Endodermal cell (in vitro differentiated cells): ENCODE measurements around the gene TRAK1. TPM values are rescaled to one million over a fixed set of nuclear protein-coding genes. Genes with fewer than 3 reads are reported as not detected.
A peak's percentile ranks its signal among the peaks of the same experiment; 100 is the strongest.

Experiments
- DNase-seq: peaks from one replicate; pipeline ENCODE4 v3.0.0-alpha.2; 2017
- H3K27ac ChIP-seq: 2 replicates; pipeline ENCODE4 v1.5.1; 2013; ENCODE audit warnings: mild to moderate bottlenecking, low read depth, low read length, moderate library complexity
- H3K27me3 ChIP-seq: 2 replicates; pipeline ENCODE4 v1.6.1; 2013; ENCODE audit warnings: mild to moderate bottlenecking, low read length, moderate library complexity; ENCODE audit not compliant: insufficient read depth, control insufficient read depth, poor library complexity, severe bottlenecking
- H3K36me3 ChIP-seq: 2 replicates; pipeline ENCODE4 v1.7.0; 2013; ENCODE audit warnings: mild to moderate bottlenecking, low read length, moderate library complexity; ENCODE audit not compliant: control insufficient read depth, insufficient read depth
- H3K4me1 ChIP-seq: one replicate; pipeline ENCODE4 v1.7.0; 2013; ENCODE audit warnings: low read length; ENCODE audit not compliant: control insufficient read depth, insufficient read depth
- H3K4me3 ChIP-seq: 2 replicates; pipeline ENCODE4 v1.5.1; 2013; ENCODE audit warnings: mild to moderate bottlenecking, low read length, moderate library complexity
- H3K9ac ChIP-seq: 2 replicates; pipeline ENCODE4 v1.6.1; 2013; ENCODE audit warnings: mild to moderate bottlenecking, low read length, moderate library complexity; ENCODE audit not compliant: poor library complexity, severe bottlenecking; ENCODE audit errors: extremely low read depth
- H3K9me3 ChIP-seq: 2 replicates; pipeline ENCODE4 v1.6.1; 2013; ENCODE audit warnings: mild to moderate bottlenecking, low read length, moderate library complexity; ENCODE audit not compliant: control insufficient read depth
- H3K27ac Mint-ChIP-seq: 2 replicates; pipeline ENCODE4 v1.8.0; 2020; ENCODE audit warnings: mixed read lengths
- H3K27me3 Mint-ChIP-seq: 2 replicates; pipeline ENCODE4 v1.8.0; 2021; ENCODE audit warnings: mild to moderate bottlenecking, mixed read lengths; ENCODE audit not compliant: insufficient read depth
- H3K36me3 Mint-ChIP-seq: 2 replicates; pipeline ENCODE4 v1.8.0; 2020; ENCODE audit warnings: low read depth, mixed read lengths
- H3K4me1 Mint-ChIP-seq: 2 replicates; pipeline ENCODE4 v1.8.0; 2020; ENCODE audit warnings: mixed read lengths
- H3K4me3 Mint-ChIP-seq: 2 replicates; pipeline ENCODE4 v1.8.0; 2020; ENCODE audit warnings: mild to moderate bottlenecking, moderate library complexity, mixed read lengths
- H3K9me3 Mint-ChIP-seq: 2 replicates; pipeline ENCODE4 v1.8.0; 2020; ENCODE audit warnings: mild to moderate bottlenecking, mixed read lengths
- WGBS, 2 experiments: methylation state at CpG; one replicate each; pipeline versions ENCODE4 v1.1.5 to v1.1.7; 2013; ENCODE audit warnings: missing lambda C conversion rate in 2 of 2, mixed read lengths in 1 of 2; ENCODE audit not compliant: insufficient coverage in 1 of 2, insufficient read length in 1 of 2; 5-methylcytosine and 5-hydroxymethylcytosine counted together
- total RNA-seq, 2 donors: library from RNA; stranded (reverse); fragmentation: NEBNext Ultra II Directional in 1 of 2; extraction: Animal tissue kit (Norgen Biotek cat#: 25700) in 1 of 2; gene quantifications; 2 replicates in 1 of 2; 3 replicates in 1 of 2; pipeline ENCODE4 v1.2.1, GENCODE V29; 2021
- TF ChIP-seq, protein P1 (sequence below): fragments of 200-600 bp; sonication (generic); conservative IDR thresholded peaks from 2 replicates; pipeline ENCODE4 v1.5.0; 2021; ENCODE audit warnings: antibody characterized with exemption, mild to moderate bottlenecking

The TRAK1 gene
- total RNA-seq, 2 donors from 2014 or later = 29.8 to 31.0 TPM

DNA sequence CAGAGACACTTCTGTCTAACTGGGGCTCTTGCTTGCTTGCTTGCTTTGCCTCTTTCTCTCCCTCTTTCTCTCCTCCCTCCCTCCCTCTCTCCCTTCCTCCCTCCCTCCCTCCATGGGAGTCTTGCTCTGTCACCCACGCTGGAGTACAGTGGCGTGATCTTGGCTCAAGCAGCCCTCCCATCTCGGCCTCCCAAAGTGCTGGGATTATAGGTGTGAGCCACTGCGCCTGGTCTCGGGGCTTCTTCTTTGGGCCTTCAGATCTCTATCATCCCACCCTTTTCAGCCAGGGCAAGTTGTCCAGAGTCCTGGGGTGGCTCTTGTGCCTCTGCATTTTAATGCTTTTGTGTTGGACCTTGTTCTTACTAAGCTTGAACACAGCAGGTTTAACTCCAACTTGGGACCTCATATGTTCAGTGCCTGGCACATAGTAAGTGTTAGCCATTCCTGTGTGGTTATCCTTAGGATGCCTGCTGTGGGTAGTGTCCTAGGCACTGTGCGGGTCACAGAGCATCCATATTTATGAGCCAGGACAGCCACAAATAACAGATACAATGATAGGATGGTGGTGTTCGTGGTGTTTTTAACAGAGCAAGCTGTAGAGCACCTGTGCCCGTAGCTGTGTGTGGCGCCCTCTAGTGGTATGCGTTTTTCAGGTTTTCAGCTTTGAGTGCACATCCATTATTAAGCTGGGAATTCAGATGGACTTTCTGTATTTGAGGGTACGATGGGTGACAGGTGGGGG lies 99.7 kb downstream of the TRAK1 start:
- H3K4me3 ChIP-seq = no peak overlapping the region
- H3K4me1 ChIP-seq = no peaks in the 10 kb centered on the region
- H3K27me3 ChIP-seq = no peaks in the 10 kb centered on the region
- TF ChIP-seq, protein P1, sequence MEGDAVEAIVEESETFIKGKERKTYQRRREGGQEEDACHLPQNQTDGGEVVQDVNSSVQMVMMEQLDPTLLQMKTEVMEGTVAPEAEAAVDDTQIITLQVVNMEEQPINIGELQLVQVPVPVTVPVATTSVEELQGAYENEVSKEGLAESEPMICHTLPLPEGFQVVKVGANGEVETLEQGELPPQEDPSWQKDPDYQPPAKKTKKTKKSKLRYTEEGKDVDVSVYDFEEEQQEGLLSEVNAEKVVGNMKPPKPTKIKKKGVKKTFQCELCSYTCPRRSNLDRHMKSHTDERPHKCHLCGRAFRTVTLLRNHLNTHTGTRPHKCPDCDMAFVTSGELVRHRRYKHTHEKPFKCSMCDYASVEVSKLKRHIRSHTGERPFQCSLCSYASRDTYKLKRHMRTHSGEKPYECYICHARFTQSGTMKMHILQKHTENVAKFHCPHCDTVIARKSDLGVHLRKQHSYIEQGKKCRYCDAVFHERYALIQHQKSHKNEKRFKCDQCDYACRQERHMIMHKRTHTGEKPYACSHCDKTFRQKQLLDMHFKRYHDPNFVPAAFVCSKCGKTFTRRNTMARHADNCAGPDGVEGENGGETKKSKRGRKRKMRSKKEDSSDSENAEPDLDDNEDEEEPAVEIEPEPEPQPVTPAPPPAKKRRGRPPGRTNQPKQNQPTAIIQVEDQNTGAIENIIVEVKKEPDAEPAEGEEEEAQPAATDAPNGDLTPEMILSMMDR = peak; percentile 93
- DNase-seq = peak; percentile 93
- no peak overlapping the region for H3K27ac ChIP-seq
- H3K9me3 ChIP-seq = no peaks in the 10 kb centered on the region
- H3K36me3 Mint-ChIP-seq = peaks cover 44% of the 10 kb centered on the region
- H3K9ac ChIP-seq = no peak overlapping the region
- H3K4me1 Mint-ChIP-seq = peaks cover 16% of the 10 kb centered on the region
- peaks cover 42% of the 10 kb centered on the region for H3K36me3 ChIP-seq
- WGBS, 2 experiments = 55 to 89% methylated on average over 5 to 11 of the region's 11 CpGs
- H3K27ac Mint-ChIP-seq = no peak overlapping the region
- no peak overlapping the region for H3K4me3 Mint-ChIP-seq
- no peaks in the 10 kb centered on the region for H3K27me3 Mint-ChIP-seq
- no peaks in the 10 kb centered on the region for H3K9me3 Mint-ChIP-seq

DNA sequence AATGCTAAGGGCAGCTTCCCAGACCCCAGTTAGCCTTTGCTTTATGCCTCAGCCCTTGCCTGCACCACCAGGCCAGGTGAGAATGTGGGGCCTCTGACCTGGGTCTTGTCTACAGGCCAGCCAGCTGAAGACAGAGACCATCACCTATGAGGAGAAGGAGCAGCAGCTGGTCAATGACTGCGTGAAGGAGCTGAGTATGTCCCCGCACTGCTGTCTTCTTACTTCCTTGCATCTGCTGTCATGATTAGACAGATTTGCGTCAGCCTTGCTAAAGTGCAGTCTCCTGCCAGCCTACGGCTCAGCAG lies 100.2 kb downstream of the TRAK1 start:
- H3K9me3 ChIP-seq = no peaks in the 10 kb centered on the region
- no peak overlapping the region for H3K27ac ChIP-seq
- H3K27ac Mint-ChIP-seq = no peak overlapping the region
- TF ChIP-seq, protein P1 = peak; percentile 52
- H3K27me3 ChIP-seq = no peaks in the 10 kb centered on the region
- H3K36me3 Mint-ChIP-seq = peaks cover 48% of the 10 kb centered on the region
- H3K4me3 Mint-ChIP-seq = no peak overlapping the region
- no peak for DNase-seq
- H3K4me3 ChIP-seq = no peak overlapping the region
- H3K9ac ChIP-seq = no peak overlapping the region
- H3K27me3 Mint-ChIP-seq = no peaks in the 10 kb centered on the region
- H3K36me3 ChIP-seq = peaks cover 46% of the 10 kb centered on the region
- H3K4me1 ChIP-seq = no peaks in the 10 kb centered on the region
- peaks cover 16% of the 10 kb centered on the region for H3K4me1 Mint-ChIP-seq
- H3K9me3 Mint-ChIP-seq = no peaks in the 10 kb centered on the region
- WGBS, 2 experiments = 92 to 94% methylated on average over 4 of the region's 4 CpGs

DNA sequence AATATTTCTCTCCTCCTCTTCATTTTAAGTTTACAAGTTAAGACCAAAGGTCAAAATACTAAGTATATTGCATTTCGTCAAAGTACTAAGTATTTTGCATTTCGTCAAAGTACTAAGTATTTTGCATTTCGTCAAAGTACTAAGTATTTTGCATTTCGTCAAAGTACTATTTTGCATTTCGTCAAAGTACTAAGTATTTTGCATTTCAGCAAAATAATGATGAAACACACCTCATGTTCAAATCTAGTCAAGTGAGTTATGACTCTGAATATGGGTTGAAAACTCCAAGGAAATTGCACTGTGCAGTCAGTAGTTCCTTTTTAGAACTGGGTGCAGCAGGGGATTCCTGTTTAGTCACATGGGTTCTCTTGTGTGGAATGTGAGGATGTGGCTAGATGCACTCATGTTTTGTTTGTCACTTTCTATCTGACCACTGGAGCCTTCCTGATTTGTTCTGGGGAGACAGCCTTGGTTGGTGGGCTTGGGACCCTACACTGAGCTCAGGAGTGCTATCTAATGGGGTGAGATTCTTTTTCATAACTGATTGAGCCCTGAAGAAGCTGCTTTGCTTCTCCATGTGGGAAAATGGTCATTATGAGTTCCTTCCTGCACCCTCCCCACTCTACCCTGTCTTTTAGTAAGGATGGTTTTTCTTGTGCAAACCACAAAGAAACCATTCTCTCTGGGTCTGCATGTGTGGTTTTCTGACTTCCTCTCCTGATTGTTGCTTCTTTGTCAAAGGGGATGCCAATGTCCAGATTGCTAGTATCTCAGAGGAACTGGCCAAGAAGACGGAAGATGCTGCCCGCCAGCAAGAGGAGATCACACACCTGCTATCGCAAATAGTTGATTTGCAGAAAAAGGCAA lies 101.4 kb downstream of the TRAK1 start:
- H3K4me1 Mint-ChIP-seq = peaks cover 16% of the 10 kb centered on the region
- no peak overlapping the region for H3K4me3 ChIP-seq
- no peaks in the 10 kb centered on the region for H3K27me3 ChIP-seq
- no peaks in the 10 kb centered on the region for H3K9me3 ChIP-seq
- peaks cover 45% of the 10 kb centered on the region for H3K36me3 Mint-ChIP-seq
- TF ChIP-seq, protein P1 = no peak
- no peak for DNase-seq
- H3K4me3 Mint-ChIP-seq = no peak overlapping the region
- peaks cover 52% of the 10 kb centered on the region for H3K36me3 ChIP-seq
- H3K4me1 ChIP-seq = no peaks in the 10 kb centered on the region
- no peaks in the 10 kb centered on the region for H3K9me3 Mint-ChIP-seq
- H3K9ac ChIP-seq = no peak overlapping the region
- H3K27ac ChIP-seq = peak overlapping the region; percentile 38
- no peaks in the 10 kb centered on the region for H3K27me3 Mint-ChIP-seq
- no peak overlapping the region for H3K27ac Mint-ChIP-seq
- WGBS, 2 experiments = 94 to 96% methylated on average over 8 of the region's 8 CpGs
